OCI-M1 (cell line): ENCODE results near the gene SYT12.
A peak's percentile ranks its signal among the peaks of the same experiment; 100 is the strongest.

ENCODE experiments used
- DNase-seq: peaks from one replicate; lab custom pipeline; 2025; lab: John Stamatoyannopoulos, UW

The SYT12 gene

DNA sequence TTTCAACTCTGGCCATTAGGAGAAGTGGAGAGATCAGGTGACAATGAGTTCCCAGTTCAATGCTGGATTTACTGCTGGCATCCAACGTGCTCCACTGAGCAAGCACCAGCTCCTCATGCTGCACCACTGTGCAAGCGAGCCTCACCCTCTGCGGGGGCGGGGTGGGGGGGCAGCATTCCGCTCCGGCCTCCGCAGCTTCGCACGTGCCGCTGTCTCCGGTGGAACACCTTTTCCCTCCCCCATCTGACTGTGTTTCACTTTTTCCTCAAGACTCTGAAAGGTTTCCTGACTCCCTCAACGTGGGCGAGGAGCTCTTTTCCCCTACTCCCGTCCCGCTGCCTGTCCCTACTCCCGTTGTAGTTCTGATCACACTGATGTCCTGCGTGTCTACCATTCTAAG, 32.9 kb downstream of the SYT12 start:
- no peak for DNase-seq

DNA sequence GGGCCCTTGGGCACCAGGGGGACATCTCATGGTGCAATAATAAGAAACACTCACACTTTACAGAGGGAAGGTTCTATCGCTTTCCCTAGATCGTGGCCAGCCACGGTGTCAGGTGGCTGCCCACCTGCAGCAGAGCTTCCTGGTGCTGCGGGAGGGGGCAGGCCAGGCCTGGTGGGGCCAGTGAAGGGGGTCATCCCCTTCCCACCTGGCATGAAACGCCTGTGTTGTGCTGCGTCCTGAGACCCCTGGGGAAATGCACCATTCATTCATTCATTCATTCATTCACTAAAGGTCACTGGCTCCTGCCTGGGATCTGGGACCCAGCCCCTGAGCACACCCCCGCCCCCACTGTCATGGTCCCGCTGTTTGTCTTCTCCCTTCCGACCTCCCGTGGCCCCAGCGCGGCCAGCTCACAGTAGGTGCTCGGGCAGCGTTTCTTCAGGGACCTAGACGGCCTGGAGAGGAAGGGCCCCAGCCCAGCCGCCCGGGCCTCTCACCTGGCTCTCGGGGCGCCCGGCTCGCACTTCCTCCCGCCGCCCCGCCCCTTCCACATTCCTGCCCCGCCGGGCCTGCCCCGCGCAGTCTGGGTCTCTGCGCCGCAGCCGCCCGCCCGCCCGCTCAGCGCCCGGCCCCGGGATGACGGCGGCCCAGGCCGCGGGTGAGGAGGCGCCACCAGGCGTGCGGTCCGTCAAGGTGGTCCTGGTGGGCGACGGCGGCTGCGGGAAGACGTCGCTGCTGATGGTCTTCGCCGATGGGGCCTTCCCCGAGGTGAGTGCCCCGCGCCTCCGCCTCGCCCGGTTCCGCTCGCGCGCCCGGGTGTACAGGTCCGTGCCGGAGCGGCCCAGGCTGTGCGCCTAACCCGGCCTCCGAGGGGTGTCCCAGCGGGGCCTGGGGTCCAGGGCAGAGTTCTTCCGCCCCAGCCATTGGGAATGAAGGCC, 33.6 kb downstream of the SYT12 start, which contains the start of gene RHOD:
RHOD (plus strand) TSS at position 581 of the 938 bp plus-strand sequence; CDS start at position 637, 56 bp downstream.
- no peak for DNase-seq

DNA sequence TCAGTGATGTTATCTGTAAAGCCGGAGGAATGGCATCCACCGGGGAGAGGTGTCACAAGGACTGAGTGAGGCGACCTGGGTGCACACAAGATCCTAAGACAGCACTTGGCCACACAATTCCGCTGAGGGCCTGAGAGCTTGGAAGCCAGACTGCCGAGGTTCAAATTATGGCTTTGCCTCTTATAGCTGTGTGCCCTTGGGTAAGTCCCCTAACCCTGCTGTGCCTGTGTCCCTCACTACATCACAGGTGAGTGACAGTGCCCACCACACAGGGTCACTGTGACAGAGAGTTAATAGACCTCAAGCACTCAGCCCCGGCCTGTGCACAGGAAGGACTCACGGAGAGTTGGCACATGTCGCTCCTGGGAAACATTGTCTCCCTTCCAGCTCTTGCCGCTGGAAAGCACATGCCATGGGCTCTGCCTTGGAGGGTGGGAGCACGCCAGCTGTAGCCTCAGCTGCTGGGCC, 34.3 kb downstream of the SYT12 start:
- no peak for DNase-seq

DNA sequence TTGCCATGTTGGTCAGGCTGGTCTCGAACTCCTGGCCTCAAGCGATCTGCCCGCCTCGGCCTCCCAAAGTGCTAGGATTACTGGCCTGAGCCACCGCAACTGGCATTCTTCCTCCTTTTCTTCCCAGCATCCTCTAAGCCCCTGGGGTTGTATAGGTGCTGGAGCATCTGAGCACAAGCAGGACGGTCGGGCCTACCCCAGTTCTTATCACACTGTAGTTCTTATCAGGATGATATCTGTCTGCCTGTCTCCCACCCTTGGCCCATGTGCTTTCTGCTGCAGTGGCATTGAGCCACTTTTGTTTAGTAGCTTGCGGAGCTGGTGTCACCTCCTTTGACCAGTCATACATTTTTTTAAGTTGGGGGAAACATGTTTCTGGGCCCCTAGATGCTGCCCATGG, 35.6 kb downstream of the SYT12 start:
- DNase-seq = no peak

DNA sequence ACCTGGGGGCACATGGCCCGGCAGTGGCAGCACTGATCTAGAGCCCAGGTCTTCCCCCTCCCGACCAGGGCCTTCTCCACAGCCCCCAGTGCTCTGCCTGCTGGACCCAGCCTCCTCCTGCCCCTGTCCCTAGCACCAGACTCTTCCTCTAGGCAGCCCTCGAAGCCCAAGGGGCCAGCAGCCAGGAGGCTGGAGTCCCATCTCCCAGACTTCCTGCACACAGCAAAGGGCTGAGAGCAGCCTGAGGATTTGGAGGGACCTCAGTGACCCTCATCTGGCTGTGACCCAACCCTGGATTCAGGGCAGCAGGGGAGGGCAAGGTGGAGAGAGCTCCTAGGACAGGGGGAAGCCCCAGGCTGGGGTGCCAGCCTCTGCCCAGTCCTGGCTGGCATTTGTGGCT, 36.7 kb downstream of the SYT12 start:
- no peak for DNase-seq

DNA sequence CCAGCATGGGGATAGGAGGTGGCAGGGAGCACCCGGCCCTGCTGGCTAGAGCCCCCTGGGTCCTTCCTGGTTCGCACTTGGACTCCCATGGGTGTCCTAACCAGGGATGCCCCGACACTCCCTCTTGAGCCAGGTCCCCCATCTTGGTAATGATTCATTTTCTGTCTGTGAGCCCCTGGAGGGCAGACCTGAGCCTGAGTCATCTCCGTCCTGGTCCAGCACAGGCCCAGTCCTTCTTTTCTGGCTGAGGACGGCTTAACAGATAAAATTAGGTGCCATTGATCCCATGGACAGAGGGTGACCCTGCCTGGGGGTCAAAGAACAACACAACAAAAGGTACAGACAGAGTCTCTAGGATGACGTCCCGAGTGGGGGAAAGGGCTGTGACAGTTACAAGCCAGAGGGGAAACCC, 37.2 kb downstream of the SYT12 start:
- no peak for DNase-seq

DNA sequence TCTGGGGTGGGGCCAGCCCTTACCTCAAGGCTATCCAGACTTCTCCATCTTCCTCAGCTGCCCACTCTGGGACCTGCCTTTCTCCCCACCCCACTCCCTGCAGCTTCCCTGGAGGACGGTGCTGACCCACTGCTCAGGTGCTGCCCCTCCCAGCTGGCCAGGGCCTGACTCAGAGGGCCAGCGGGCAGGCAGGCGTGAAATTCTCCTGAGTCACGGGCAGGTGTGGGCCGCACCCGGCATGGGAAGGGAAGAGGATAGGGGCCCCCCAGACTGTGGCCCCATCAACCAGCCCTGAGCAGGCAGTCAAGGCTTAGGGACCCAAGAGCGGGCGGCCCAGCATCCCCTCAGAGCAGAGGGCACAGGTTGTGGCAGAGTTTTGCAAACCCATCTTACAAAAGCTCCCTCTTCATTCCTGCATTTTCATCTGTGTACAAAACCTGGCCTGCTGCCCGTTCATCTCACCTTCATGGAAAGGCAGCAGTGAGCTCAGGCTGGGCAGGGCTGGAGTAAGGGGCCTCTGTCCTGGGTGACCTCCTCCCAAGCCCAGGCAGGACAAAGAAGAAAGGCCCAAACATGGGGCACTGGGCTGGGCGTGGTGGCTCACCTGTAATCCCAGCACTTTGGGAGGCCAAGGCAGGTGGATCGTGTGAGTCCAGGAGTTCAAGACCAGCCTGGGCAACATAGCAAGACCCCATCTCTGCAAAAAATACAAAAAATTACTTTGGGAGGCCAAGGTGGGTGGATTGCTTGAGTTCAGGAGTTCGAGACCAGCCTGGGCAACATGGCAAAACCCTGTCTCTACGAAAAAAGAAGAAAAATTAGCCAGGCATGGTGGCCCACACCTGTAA, 39.8 kb downstream of the SYT12 start:
- DNase-seq = no peak

DNA sequence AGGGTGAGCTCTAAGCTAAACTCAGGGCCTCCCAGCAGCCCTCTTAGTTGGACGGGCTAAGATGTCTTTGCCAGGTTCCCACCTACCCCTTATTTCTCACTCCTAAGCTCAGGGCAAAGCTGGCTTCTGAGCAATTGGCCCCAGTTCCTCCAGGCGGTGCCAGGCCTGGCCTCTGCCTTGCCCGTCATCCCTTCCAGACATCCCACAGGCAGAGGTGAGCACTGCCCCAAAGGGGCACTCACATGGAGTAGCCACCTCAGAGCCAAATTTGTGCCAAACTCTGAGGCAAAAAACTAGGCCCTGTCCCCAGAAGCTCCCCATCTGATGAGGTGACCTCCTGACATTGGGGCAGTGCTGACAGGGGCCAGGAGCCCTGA, 43.4 kb downstream of the SYT12 start:
- DNase-seq = no peak

DNA sequence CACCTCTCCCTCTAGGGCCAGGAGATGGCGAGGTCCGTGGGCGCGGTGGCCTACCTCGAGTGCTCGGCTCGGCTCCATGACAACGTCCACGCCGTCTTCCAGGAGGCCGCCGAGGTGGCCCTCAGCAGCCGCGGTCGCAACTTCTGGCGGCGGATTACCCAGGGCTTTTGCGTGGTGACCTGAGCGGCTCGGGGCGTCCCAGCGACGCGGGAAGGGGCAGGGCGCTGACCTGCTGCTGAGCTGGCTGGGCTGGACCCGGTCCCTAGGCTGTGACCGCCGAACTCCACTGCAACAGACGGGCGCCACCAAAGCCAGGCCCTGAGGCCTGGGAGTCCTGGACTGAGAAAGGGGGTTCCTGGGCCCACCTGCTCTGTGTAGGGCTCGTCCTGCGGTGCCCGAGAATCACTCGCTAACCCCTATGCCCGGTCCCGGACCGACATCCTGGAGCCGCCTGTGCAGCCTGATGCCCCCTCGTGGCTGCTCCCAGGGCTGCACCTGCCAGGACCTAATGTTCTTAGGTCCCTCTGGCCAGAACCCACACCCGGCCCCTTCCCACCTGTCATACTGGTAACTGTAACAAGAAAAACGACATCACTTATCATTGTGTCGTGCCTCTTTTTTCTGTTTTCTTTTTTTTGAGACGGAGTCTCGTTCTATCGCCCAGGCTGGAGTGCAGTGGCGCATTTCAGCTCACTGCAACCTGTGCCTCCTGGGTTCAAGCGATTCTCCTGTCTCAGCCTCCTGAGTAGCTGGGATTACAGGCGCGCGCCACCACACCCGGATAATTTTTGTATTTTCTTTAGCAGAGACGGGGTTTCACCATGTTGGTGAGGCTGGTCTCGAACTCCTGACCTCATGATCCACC, 48.7 kb downstream of the SYT12 start:
- DNase-seq = peak; percentile 79

DNA sequence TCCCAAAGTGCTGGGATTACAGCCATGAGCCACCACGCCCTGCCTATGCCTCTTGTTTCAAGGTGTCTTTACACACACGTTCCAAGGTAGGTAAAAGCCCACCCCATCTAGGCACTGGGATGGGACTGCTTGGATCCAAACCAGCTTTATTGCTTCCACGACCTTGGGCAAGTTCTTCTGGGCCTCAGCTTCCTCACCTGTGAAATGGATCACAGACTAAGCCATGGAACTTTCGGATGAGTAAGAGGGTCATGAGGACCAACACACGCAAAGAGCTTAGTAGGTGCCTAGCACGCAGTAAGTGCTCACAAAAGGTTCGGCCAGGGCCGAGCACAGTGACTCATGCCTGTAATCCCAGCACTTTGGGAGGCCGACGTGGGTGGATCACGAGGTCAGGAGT, 49.4 kb downstream of the SYT12 start:
- DNase-seq = no peak

DNA sequence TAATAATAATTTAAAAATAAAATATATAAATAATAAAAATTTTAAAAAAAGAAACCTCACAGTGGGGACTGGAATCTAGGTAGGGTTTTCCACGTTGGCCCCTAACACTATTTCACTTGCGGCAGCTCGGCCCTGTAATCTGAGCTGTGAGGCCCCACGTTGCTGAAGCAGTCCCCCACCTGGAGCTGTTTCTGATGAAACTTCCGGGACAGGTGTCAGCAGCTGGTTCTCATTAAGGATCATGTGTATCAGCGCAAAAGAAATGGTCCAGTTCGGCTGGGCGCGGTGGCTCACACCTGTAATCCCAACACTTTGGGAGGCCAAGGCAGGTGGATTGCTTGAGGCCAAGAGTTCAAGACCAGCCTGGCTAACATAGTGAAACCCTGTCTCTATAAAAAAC, 51.0 kb downstream of the SYT12 start:
- no peak for DNase-seq

DNA sequence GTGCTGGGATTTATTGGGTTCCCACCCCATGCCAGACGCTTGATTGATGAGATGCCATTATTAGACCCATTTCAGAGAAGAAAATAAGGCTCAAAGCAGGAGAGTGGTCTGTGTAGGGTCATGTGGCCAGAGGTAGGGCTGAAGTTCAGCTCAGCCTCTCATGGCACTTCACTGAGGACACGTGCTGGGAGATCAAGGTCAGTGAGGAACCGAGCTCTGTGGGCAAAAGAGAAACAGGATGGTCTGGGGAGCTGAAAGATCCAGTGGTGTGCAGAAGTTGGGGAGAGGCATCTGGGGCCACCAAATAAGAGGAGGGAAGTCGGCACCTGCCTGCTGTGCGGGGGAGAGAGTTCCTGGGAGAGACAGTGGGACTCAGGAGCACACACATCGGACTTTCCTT, 53.3 kb downstream of the SYT12 start:
- no peak for DNase-seq

DNA sequence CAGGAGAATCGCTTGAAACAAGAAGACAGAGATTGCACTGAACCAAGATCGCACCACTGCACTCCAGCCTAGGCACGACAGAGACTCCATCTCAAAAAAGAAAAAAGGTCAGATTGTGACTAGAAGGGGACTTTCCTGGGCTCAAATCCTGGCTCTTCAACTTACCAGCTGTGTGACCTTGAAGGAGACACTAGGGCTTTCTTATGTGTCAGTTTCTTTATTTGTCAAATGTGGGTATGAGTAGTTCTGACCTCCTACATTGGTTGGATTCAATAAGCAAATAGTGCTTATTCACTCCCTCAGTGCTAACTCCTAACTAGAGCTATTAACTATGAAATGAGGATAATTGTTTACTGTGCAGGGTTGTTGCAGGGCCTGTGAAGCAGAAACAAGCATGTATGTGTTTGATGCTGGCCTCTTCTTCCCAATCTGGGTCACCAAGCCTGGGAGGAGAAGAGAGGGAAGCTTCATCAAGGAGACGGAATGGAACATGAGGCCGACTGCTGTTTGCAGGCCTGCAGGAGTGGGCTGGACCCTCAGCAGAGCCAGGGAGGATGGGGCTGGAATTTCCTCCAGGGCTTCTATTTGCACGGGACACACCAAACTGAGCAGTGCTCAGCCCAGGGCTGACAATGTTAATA, 56.3 kb downstream of the SYT12 start:
- no peak for DNase-seq

DNA sequence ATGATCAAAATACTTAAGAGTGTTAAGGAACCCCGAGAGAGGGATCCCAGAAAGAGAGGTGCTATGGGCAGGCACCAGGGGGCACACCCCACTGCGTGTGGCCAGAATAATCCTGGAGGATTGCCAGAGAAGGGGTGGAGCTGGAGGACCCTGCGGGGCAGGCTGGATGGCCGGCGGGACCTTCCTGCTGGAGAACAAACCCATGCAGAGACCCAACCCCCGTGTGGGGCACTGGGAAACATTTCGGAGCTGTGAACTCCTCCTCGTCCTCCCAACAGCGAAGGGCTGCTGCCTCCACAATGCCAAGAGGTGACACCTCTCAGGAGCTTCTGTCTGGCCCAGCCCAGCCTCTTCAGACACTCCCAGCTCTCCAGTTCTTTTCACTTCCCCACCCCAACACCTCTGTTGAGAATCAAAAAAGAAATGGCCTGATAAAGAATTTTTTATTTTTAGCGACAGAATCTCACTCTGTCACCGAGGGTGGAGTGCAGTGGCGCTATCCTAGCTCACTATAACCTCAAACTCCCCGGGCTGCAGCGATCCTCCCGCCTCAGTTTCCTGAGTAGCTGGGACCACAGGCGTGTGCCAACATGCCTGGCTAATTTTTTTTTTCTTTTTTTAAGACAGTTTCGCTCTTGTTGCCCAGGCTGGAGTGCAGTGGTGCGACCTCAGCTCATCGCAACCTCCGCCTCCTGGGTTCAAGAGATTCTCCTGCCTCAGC, 59.3 kb downstream of the SYT12 start:
- peak; percentile 63 for DNase-seq

DNA sequence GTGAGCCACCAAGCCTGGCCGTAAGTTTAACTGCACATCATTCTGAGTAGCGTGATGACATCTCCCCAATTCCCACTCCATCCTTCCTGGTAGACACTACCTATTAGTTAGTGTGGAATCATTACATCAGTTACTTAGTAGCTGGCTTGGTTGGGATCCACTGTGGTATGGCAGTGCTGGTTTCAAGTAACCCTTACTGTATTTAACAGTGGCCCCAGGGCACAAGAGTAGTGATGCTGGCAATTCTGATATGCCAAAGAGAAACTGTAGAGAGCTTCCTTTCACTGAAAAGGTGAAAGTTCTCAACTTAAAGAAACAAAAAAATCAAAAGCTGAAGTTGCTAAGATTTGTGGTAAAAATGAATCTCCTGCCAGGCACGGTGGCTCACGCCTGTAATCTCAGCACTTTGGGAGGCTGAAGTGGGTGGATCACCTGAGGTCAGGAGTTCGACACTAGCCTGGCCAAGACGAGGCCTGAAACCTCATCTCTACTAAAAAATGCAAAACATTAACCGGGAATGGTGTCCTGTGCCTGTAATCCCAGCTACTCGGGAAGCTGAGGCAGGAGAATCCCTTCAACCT, 60.9 kb downstream of the SYT12 start:
- DNase-seq = no peak

DNA sequence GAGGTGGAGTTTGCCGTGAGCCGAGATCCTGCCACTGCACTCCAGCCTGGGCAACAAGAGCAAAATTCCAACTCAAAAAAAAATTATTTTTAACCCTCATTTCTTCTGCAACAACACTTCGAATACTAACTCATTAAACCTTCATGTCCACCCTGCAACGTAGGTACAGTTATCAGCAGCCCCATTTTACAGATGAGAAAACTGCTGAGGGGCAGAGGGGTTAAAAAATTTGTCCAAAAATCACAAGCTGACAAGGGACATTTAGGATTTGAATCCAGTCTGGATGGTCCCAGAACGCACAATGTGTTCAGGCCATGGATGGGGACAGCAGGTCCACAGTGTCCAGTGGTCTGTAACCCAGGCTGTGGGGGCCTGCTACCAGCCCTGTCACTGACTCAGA, 62.7 kb downstream of the SYT12 start:
- DNase-seq = no peak

DNA sequence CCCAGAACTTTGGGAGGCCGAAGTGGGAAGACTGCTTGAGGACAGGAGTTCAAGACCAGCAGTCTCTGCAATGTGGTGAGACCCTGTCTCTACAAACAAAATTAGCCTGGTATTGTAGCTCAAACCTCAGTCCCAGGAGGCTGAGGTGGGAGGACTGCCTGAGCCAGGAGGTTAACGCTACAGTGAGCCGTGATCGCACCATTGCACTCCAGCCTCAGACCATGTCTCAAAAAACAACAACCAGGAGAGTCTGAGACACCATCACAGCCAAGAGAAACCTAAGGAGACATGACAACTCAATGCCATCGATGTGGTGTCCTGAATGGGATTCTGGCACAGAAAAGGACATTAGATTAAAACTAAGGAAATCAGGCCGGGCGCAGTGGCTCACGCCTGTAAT, 67.8 kb downstream of the SYT12 start:
- no peak for DNase-seq

DNA sequence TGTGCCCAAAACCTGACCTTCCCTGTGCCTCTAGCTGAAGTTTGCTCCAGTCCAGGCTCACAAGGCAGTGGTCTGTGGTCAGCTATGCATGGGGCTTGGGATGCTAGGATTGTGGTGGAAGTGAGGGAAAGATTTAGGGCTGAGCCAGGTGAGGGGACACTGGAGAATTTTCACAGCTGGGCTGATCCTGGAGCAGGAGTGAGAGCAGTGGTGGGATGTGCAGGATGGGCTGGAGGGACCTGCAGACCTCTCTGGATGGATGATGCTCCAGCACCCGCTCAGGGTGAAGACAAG, 72.2 kb downstream of the SYT12 start:
- no peak for DNase-seq

DNA sequence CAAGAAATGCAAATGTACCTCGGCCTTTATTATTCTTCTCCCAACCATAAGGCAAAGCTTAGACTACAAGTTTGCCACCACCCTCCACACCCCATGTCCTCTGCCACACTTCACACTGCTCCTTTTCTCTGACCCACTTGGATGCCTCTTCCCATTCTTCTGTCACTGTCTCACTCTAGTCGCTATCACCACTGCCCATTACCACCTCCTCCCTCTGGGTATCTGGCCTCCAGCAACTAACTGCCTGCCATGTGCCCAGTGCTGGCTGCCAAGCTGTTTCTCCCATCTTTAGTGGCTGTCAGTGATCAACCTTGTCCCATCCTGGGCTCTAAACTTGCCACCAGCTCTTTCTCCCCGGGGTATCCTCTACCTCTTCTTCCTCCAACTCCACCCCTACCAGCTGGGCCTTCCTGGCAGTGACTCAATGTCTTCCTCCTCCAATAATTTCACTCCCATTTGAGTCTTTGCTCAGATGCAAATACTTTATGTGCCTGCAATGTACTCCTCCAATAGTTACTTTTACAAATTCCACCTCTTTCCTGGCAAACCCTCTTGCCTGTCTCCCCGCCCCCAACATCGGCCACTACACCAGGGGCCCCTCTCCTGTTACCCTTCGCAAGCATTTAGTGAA, 76.0 kb downstream of the SYT12 start:
- no peak for DNase-seq

DNA sequence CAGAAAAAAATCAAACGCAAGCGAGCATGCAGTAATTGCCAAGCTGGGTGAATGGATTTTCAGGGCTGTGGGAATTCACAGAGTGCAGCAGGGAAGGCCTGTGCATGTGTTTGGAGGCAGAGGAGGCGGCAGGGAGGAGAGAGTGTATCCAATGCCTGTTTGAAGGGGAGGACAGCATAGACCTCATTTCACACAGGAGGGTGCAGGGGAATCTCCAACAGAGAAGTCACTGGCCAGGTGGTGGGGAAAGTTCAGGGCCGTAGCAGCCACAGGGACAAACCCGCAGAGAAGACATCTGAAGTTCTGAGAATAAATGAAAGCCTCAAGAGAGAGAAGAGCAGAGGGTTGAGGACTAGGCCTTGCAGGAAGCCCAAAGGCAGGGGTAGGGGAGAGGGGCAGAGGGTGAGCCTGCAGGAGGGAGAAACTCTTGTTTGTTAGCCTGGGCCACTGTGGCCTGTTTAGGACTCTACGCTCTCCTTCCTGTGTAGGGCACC, 76.9 kb downstream of the SYT12 start:
- no peak for DNase-seq
